H1 (cell line): ENCODE results near the gene ADGRV1. TPM values are rescaled to one million over a fixed set of nuclear protein-coding genes. Genes with fewer than 3 reads are reported as not detected.

Source experiments
- CTCF ChIA-PET: fragments of 300-600 bp; sonication (Branson Sonifier 250); formaldehyde crosslinking; loops from one replicate; lab custom pipeline; 2021; ENCODE audit not compliant: partially characterized antibody; lab: Charles Lee
- POLR2A ChIA-PET: fragments of 300-600 bp; sonication (Branson Sonifier 250); formaldehyde crosslinking; loops from one replicate; lab custom pipeline; 2021; ENCODE audit warnings: inconsistent platforms; ENCODE audit not compliant: partially characterized antibody; lab: Charles Lee
- DNase-seq, 2 experiments: peaks; one replicate each; pipeline versions ENCODE4 v3.0.0 to v3.0.0-alpha.2; 2010 to 2022; ENCODE audit warnings: low spot score in 2 of 2, low read depth in 1 of 2, mixed read lengths in 1 of 2
- FAIRE-seq: peaks from 2 replicates; lab custom pipeline; 2011; peaks lifted over from hg19 to GRCh38; lab: Jason Lieb, UNC
- H2AFZ ChIP-seq: 2 replicates; pipeline ENCODE4 v1.8.1; 2012; ENCODE audit warnings: low read length, inconsistent platforms
- H2AK5ac ChIP-seq: 2 replicates; pipeline ENCODE4 v1.6.1; 2013; ENCODE audit warnings: low read depth, low read length
- H2BK120ac ChIP-seq: replicated peaks from 2 replicates; pipeline ENCODE3; 2013; ENCODE audit warnings: low read depth, low read length, inconsistent platforms
- H2BK12ac ChIP-seq: 2 replicates; pipeline ENCODE4 v1.6.1; 2013; ENCODE audit warnings: low read depth, low read length
- H2BK15ac ChIP-seq: 2 replicates; pipeline ENCODE4 v1.6.1; 2013; ENCODE audit warnings: low read length
- H2BK20ac ChIP-seq: 2 replicates; pipeline ENCODE4 v1.6.1; 2013; ENCODE audit warnings: low read length
- H2BK5ac ChIP-seq: 2 replicates; pipeline ENCODE4 v1.6.1; 2013; ENCODE audit warnings: low read depth, low read length
- H3K14ac ChIP-seq: 2 replicates; pipeline ENCODE4 v1.6.1; 2013; ENCODE audit warnings: inconsistent platforms; ENCODE audit not compliant: insufficient read length
- H3K18ac ChIP-seq: 2 replicates; pipeline ENCODE4 v1.6.1; 2013; ENCODE audit warnings: low read length; ENCODE audit errors: extremely low read depth
- H3K23ac ChIP-seq: 2 replicates; pipeline ENCODE4 v1.6.1; 2013; ENCODE audit warnings: inconsistent platforms; ENCODE audit not compliant: insufficient read length
- H3K23me2 ChIP-seq: 2 replicates; pipeline ENCODE4 v1.6.1; 2013; ENCODE audit warnings: low read depth, low read length
- H3K27ac ChIP-seq: 2 replicates; pipeline ENCODE4 v1.6.1; 2011; ENCODE audit warnings: low read depth, low read length, inconsistent platforms
- H3K27me3 ChIP-seq, 4 experiments: replicated peaks in 1 of 4; 1 replicate in 1 of 4; 2 replicates in 3 of 4; pipeline versions ENCODE4 v1.6.1 to v1.8.1; 2011 to 2013; ENCODE audit warnings: low read length in 3 of 4, mild to moderate bottlenecking in 3 of 4, inconsistent platforms in 2 of 4, mixed read lengths in 2 of 4, moderate library complexity in 1 of 4; ENCODE audit not compliant: control insufficient read depth in 3 of 4, insufficient read depth in 3 of 4; ENCODE audit errors: extremely low read depth in 1 of 4
- H3K36me3 ChIP-seq, 4 experiments: 2 replicates each; pipeline versions ENCODE4 v1.6.1 to v1.8.1; 2011 to 2013; ENCODE audit warnings: mild to moderate bottlenecking in 4 of 4, low read length in 3 of 4, moderate library complexity in 2 of 4, control low read depth in 1 of 4, inconsistent platforms in 1 of 4; ENCODE audit not compliant: insufficient read depth in 4 of 4, control insufficient read depth in 2 of 4
- H3K4ac ChIP-seq: replicated peaks from 2 replicates; pipeline ENCODE3; 2013; ENCODE audit warnings: low read length, low read depth, mixed read lengths, inconsistent platforms; ENCODE audit not compliant: insufficient read length
- H3K4me1 ChIP-seq, 4 experiments: replicated peaks in 1 of 4; 1 replicate in 1 of 4; 2 replicates in 3 of 4; pipeline versions ENCODE4 v1.6.1 to v1.8.1; 2011 to 2013; ENCODE audit warnings: low read length in 3 of 4, inconsistent platforms in 2 of 4, mixed read lengths in 1 of 4; ENCODE audit not compliant: insufficient read depth in 4 of 4, control insufficient read depth in 3 of 4
- H3K4me2 ChIP-seq, 2 experiments: 2 replicates each; pipeline versions ENCODE4 v1.6.1 to v1.8.1; 2011 to 2013; ENCODE audit warnings: low read depth in 2 of 2, low read length in 2 of 2, control low read depth in 1 of 2, inconsistent platforms in 1 of 2, mild to moderate bottlenecking in 1 of 2; ENCODE audit not compliant: insufficient read depth in 1 of 2
- H3K4me3 ChIP-seq, 4 experiments: fragments of 200-600, 300-600 bp in 1 of 4; sonication (generic), shearing (Covaris generic), sonication (Bioruptor Twin) in 1 of 4; 2 replicates each; pipeline versions ENCODE4 v1.5.1 to v1.8.1; 2011 to 2016; ENCODE audit warnings: low read length in 4 of 4, low read depth in 3 of 4, control low read depth in 2 of 4, inconsistent platforms in 2 of 4, mild to moderate bottlenecking in 2 of 4, mixed read lengths in 1 of 4, moderate library complexity in 1 of 4; ENCODE audit not compliant: insufficient read depth in 2 of 4; ENCODE audit errors: extremely low read depth in 1 of 4
- H3K56ac ChIP-seq: replicated peaks from 2 replicates; pipeline ENCODE3; 2013; ENCODE audit warnings: low read depth, mild to moderate bottlenecking, mixed read lengths, low read length, inconsistent platforms; ENCODE audit not compliant: insufficient read length
- H3K79me1 ChIP-seq: 2 replicates; pipeline ENCODE4 v1.6.1; 2013; ENCODE audit warnings: low read depth, low read length, control low read depth
- H3K79me2 ChIP-seq, 2 experiments: 2 replicates each; pipeline versions ENCODE4 v1.6.1 to v1.8.1; 2012 to 2013; ENCODE audit warnings: low read length in 2 of 2, mild to moderate bottlenecking in 2 of 2, inconsistent platforms in 1 of 2; ENCODE audit not compliant: insufficient read depth in 2 of 2, control insufficient read depth in 1 of 2
- H3K9ac ChIP-seq, 4 experiments: replicated peaks in 1 of 4; 1 replicate in 1 of 4; 2 replicates in 3 of 4; pipeline versions ENCODE4 v1.6.1 to v1.8.1; 2011 to 2013; ENCODE audit warnings: low read depth in 3 of 4, low read length in 3 of 4, control low read depth in 2 of 4, mild to moderate bottlenecking in 2 of 4, moderate library complexity in 2 of 4, inconsistent platforms in 1 of 4; ENCODE audit errors: extremely low read depth in 1 of 4
- H3K9me3 ChIP-seq, 2 experiments: 2 replicates each; pipeline versions ENCODE4 v1.6.1 to v1.8.1; 2012 to 2013; ENCODE audit warnings: mild to moderate bottlenecking in 2 of 2, moderate library complexity in 2 of 2, control low read depth in 1 of 2, inconsistent platforms in 1 of 2, low read depth in 1 of 2, low read length in 1 of 2, mixed read lengths in 1 of 2; ENCODE audit not compliant: insufficient read depth in 2 of 2
- H4K20me1 ChIP-seq, 2 experiments: replicated peaks in 1 of 2; 2 replicates each; pipeline versions ENCODE3 to v1.8.1; 2011 to 2013; ENCODE audit warnings: inconsistent platforms in 2 of 2, low read length in 2 of 2, mild to moderate bottlenecking in 1 of 2; ENCODE audit not compliant: insufficient read depth in 2 of 2, control insufficient read depth in 1 of 2
- H4K5ac ChIP-seq: 2 replicates; pipeline ENCODE4 v1.6.1; 2013; ENCODE audit warnings: low read length, low read depth, mixed read lengths, inconsistent platforms; ENCODE audit not compliant: insufficient read length
- H4K8ac ChIP-seq: 2 replicates; pipeline ENCODE4 v1.8.0; 2013; ENCODE audit warnings: mild to moderate bottlenecking, moderate library complexity, low read length, inconsistent platforms; ENCODE audit not compliant: insufficient read depth; ENCODE audit errors: extremely low read depth
- H4K91ac ChIP-seq: replicated peaks from 2 replicates; pipeline ENCODE3; 2013; ENCODE audit warnings: low read length, mixed read lengths, inconsistent platforms; ENCODE audit not compliant: insufficient read length
- BCL11A ChIP-seq, 2 experiments: IDR thresholded peaks; one replicate each; pipeline ENCODE4 v1.6.1; 2011; ENCODE audit warnings: low read depth in 2 of 2, low read length in 2 of 2, mild to moderate bottlenecking in 2 of 2
- CREB1 ChIP-seq: IDR thresholded peaks from 2 replicates; pipeline ENCODE4 v1.6.1; 2012; ENCODE audit warnings: inconsistent platforms
- CTBP2 ChIP-seq: IDR thresholded peaks from 2 replicates; pipeline ENCODE4 v1.7.0; 2011; ENCODE audit warnings: borderline replicate concordance, mild to moderate bottlenecking, moderate library complexity, mixed read lengths, low read length; ENCODE audit not compliant: insufficient read depth, insufficient read length
- EGR1 ChIP-seq: IDR thresholded peaks from 2 replicates; pipeline ENCODE4 v1.6.1; 2011; ENCODE audit warnings: low read depth, low read length, borderline replicate concordance
- KDM1A ChIP-seq: fragments of 200-600, 300-600 bp; sonication (generic); IDR thresholded peaks from 2 replicates; pipeline ENCODE4 v1.7.1; 2016; ENCODE audit warnings: mild to moderate bottlenecking, low read length, borderline replicate concordance
- MAFK ChIP-seq: IDR thresholded peaks from 2 replicates; pipeline ENCODE4 v1.6.1; 2012; ENCODE audit warnings: low read depth, mild to moderate bottlenecking, improper control_type of control experiment, low read length
- PHF8 ChIP-seq: fragments of 200-600 bp; sonication (generic); conservative IDR thresholded peaks from 2 replicates; pipeline ENCODE4 v1.7.1; 2012; ENCODE audit warnings: low read depth, mild to moderate bottlenecking, inconsistent platforms, low read length, moderate library complexity
- RBBP5 ChIP-seq: IDR thresholded peaks from 2 replicates; pipeline ENCODE4 v1.7.1; 2012; ENCODE audit warnings: low read depth, mild to moderate bottlenecking, inconsistent platforms, low read length, moderate library complexity, borderline replicate concordance
- TAF1 ChIP-seq: IDR thresholded peaks from 2 replicates; pipeline ENCODE4 v1.6.1; 2011; ENCODE audit warnings: mild to moderate bottlenecking, low read depth, low read length
- WGBS, 2 experiments: shearing (Covaris generic) in 1 of 2; methylation state at CpG; one replicate each; pipeline versions ENCODE4 v1.1.6 to v1.1.7; 2013 to 2015; ENCODE audit warnings: low lambda C conversion rate in 2 of 2, mixed read lengths in 2 of 2, inconsistent platforms in 1 of 2, low coverage in 1 of 2, missing lambda C conversion rate in 1 of 2; ENCODE audit not compliant: insufficient replicate concordance in 2 of 2, insufficient coverage in 1 of 2, insufficient read length in 1 of 2; ENCODE audit errors: extremely low coverage in 1 of 2, missing lambda C conversion rate in 1 of 2; 5-methylcytosine and 5-hydroxymethylcytosine counted together
- polyA plus RNA-seq, 7 experiments: library from polyadenylated mRNA; depleted of rRNA in 3 of 7; stranded (reverse) in 5 of 7; unstranded in 2 of 7; fragments of >200 nt in 5 of 7; fragments of 200-250 nt in 2 of 7; gene quantifications; 1 replicate in 5 of 7; 2 replicates in 1 of 7; 4 replicates in 1 of 7; pipeline versions ENCODE4 v1.2.1 to v1.2.3, GENCODE V29; 2011 to 2013; ENCODE audit warnings: missing spikeins in 2 of 7, mixed read lengths in 2 of 7
- total RNA-seq: library from RNA; stranded (reverse); fragmentation: NEBNext Ultra II Directional; extraction: Animal tissue kit (Norgen Biotek cat#: 25700); gene quantifications from 2 replicates; pipeline ENCODE4 v1.2.1, GENCODE V29; 2021
- TF ChIP-seq, protein P1 (sequence below): IDR thresholded peaks from 2 replicates; pipeline ENCODE4 v1.6.1; 2012; ENCODE audit warnings: inconsistent platforms
- TF ChIP-seq, protein P2 (sequence below), 3 experiments: IDR thresholded peaks; 1 replicate in 2 of 3; 2 replicates in 1 of 3; pipeline versions ENCODE4 v1.5.1 to v1.6.1; 2011; ENCODE audit warnings: low read length in 3 of 3, mild to moderate bottlenecking in 3 of 3, inconsistent platforms in 2 of 3, low read depth in 1 of 3, moderate library complexity in 1 of 3; ENCODE audit not compliant: insufficient read depth in 1 of 3; ENCODE audit errors: control extremely low read depth in 1 of 3

The ADGRV1 gene
- total and polyA plus RNA-seq, 2 of the 8 experiments (the other 6 are each of a cell fraction or from before 2014, with no cell fraction given), result 53.1 to 62.2 TPM

DNA sequence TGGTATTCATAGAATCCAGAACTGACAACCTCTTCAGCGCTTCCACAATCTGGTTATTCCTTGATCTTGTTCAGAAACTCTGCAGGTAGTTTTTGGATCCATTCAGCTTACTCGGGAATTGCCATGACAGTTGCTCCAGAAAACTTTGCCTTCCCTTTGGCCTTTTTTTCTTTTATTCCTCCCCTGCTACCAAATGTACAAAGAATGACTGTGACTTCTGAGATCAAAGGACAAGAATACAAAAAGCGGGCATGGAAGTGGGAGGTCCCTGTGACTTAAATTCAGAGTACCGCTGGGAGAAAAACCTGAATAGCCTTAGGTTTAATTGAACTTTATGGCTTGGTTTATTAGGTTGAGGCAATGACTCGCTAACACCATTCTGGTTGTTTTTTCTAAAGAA is 59.5 kb downstream of the ADGRV1 start:
- no peak overlapping the region for H4K91ac ChIP-seq
- no peak overlapping the region for H2AFZ ChIP-seq
- no peak overlapping the region for H3K4me2 ChIP-seq
- no peaks in the 10 kb centered on the region for H3K9me3 ChIP-seq
- POLR2A ChIA-PET, result no interaction called here
- no peaks in the 10 kb centered on the region for H3K23me2 ChIP-seq
- peaks cover 0 to 2% of the 10 kb centered on the region in 2 experiments for H4K20me1 ChIP-seq
- H3K4me1 ChIP-seq, result peaks cover 0 to 3% (median 0%) of the 10 kb centered on the region in 4 experiments; a peak in 2 of 7 replicates
- WGBS, 2 experiments, result 90% methylated on average over 5 of the region's 5 CpGs; no CpG with 5 or more reads in 1 of the 2 experiments
- H4K5ac ChIP-seq, result no peak overlapping the region
- no peaks in the 10 kb centered on the region for H3K79me1 ChIP-seq
- H3K79me2 ChIP-seq, result peaks cover 0 to 16% of the 10 kb centered on the region in 2 experiments; a peak in 2 of 4 replicates
- H3K56ac ChIP-seq, result no peak overlapping the region
- no peak overlapping the region for H4K8ac ChIP-seq
- no peak overlapping the region for H2BK20ac ChIP-seq
- CTCF ChIA-PET, result interaction anchor here (0.8 to 4.5 kb wide), 2 partner anchors 13 to 106 kb away, joined by 3 to 33 read pairs; no protein-coding TSS in a partner anchor
- no peak overlapping the region for H3K27ac ChIP-seq
- H2BK120ac ChIP-seq, result no peak overlapping the region
- H3K36me3 ChIP-seq, result peaks cover 0 to 35% (median 3%) of the 10 kb centered on the region in 4 experiments; a peak in 6 of 8 replicates
- H3K9ac ChIP-seq, result no peak overlapping the region
- no peak overlapping the region for H2AK5ac ChIP-seq
- FAIRE-seq (no peak), DNase-seq (no peak)
- H3K23ac ChIP-seq, result no peak overlapping the region
- no peak overlapping the region for H2BK5ac ChIP-seq
- H3K4me3 ChIP-seq, result no peak overlapping the region
- H3K27me3 ChIP-seq, result no peaks in the 10 kb centered on the region
- H3K18ac ChIP-seq, result no peak overlapping the region
- no peak overlapping the region for H3K4ac ChIP-seq
- no peak overlapping the region for H2BK15ac ChIP-seq
- no peak overlapping the region for H2BK12ac ChIP-seq
- H3K14ac ChIP-seq, result no peak overlapping the region
- TF ChIP-seq BCL11A (IDR thresholded peaks at IDR 0.05; ENCODE audit: low read depth in 2 of 2, low read length in 2 of 2) (no peak), TAF1 (no peak), KDM1A (no peak), CREB1 (no peak), MAFK (no peak), RBBP5 (no peak), CTBP2 (no peak), EGR1 (no peak), PHF8 (no peak)
- TF ChIP-seq, protein P1, sequence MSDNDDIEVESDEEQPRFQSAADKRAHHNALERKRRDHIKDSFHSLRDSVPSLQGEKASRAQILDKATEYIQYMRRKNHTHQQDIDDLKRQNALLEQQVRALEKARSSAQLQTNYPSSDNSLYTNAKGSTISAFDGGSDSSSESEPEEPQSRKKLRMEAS, result no peak
- TF ChIP-seq, protein P2, sequence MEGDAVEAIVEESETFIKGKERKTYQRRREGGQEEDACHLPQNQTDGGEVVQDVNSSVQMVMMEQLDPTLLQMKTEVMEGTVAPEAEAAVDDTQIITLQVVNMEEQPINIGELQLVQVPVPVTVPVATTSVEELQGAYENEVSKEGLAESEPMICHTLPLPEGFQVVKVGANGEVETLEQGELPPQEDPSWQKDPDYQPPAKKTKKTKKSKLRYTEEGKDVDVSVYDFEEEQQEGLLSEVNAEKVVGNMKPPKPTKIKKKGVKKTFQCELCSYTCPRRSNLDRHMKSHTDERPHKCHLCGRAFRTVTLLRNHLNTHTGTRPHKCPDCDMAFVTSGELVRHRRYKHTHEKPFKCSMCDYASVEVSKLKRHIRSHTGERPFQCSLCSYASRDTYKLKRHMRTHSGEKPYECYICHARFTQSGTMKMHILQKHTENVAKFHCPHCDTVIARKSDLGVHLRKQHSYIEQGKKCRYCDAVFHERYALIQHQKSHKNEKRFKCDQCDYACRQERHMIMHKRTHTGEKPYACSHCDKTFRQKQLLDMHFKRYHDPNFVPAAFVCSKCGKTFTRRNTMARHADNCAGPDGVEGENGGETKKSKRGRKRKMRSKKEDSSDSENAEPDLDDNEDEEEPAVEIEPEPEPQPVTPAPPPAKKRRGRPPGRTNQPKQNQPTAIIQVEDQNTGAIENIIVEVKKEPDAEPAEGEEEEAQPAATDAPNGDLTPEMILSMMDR (IDR thresholded peaks at IDR 0.05; ENCODE audit: control extremely low read depth in 1 of 3, insufficient read depth in 1 of 3, low read depth in 1 of 3, low read length in 3 of 3), result no peak
